ENCODE measurements around the gene GNG13. TPM values are rescaled to one million over a fixed set of nuclear protein-coding genes. Genes with fewer than 3 reads are reported as not detected.

The GNG13 gene
- polyA plus RNA-seq, 2 of the 4 experiments (the other 2 are of a cell fraction), result 0.09 TPM; not detected in 1

DNA sequence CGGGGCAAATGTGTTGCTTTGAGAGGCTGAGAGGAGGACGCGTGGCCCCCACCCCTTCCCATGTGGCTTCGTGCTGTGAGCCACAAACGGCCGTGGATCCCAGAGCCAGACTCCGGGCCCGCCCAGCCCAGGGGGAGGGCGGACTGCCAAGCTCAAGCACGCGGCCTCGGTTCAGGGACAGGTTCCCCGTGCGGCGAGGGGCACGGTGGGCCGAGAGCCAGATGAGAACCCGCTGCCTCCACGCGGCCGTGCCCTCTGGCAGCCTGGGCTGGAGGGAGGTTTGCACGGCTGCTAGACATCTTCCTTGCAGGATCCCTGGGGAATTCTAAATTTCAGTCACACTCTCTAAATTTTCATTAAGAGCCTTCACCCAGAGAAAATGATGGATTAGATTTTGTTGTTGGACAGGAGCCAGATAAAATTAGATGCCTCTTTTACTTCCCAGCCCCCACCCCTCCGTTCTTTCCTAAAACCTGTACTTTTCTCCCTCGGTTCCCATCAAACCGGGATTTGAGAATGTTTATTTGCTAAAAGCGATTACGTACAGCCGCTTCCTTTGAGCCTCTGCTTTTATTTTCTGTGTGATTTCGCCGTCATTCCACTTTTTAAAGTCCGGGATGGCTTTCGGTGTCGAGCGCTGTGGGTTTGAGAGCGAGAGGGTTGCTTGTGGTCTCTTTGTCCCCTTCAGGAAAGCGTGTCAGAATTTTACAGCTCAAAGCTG lies 25.0 kb upstream of the GNG13 start (continued):
- TF ChIP-seq ATOH8 (CRISPR knock-in tag; IDR thresholded peaks at IDR 0.05; ENCODE audit: low read depth), result no peak

- ATAC-seq (no peak), FAIRE-seq (no peak), DNase-seq (ENCODE audit: low read depth in 1 of 2, low spot score in 1 of 2) (no peak)
- CTCF ChIA-PET, result interaction anchor here (0.6 to 1.1 kb wide), 4 partner anchors 10 to 231 kb away, joined by 3 read pairs; no protein-coding TSS in a partner anchor
- H3K4me2 ChIP-seq, result no peak overlapping the region
- TF ChIP-seq, protein P1, sequence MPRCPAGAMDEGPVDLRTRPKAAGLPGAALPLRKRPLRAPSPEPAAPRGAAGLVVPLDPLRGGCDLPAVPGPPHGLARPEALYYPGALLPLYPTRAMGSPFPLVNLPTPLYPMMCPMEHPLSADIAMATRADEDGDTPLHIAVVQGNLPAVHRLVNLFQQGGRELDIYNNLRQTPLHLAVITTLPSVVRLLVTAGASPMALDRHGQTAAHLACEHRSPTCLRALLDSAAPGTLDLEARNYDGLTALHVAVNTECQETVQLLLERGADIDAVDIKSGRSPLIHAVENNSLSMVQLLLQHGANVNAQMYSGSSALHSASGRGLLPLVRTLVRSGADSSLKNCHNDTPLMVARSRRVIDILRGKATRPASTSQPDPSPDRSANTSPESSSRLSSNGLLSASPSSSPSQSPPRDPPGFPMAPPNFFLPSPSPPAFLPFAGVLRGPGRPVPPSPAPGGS (IDR thresholded peaks at IDR 0.05), result no peak
- 81% methylated on average over 19 of the region's 25 CpGs for WGBS (ENCODE audit: missing lambda C conversion rate)
- POLR2A ChIA-PET, result no interaction called here
- H3K27ac ChIP-seq, result no peak overlapping the region
- H3K9me3 ChIP-seq, result no peaks in the 10 kb centered on the region
- H3K4me3 ChIP-seq, result no peak overlapping the region
- no peaks in the 10 kb centered on the region for H3K4me1 ChIP-seq
Observed at GRCh38 chr16:824601-825000, 24.1 kb upstream of the GNG13 start.

GRCh38 chr16:824194-824593 lies 23.7 kb upstream of the GNG13 start:
- TF ChIP-seq HOXB5 (CRISPR knock-in tag; IDR thresholded peaks at IDR 0.05), result no peak
- TF ChIP-seq FOSB (CRISPR knock-in tag; IDR thresholded peaks at IDR 0.05), result no peak
- no peak for TF ChIP-seq CEBPB (IDR thresholded peaks at IDR 0.05)
- TF ChIP-seq ZFP36 (IDR thresholded peaks at IDR 0.05; ENCODE audit: borderline replicate concordance, partially characterized antibody), result no peak
- TF ChIP-seq POLR2AphosphoS2 (conservative IDR thresholded peaks at IDR 0.05; ENCODE audit: low read length), result no peak
- TF ChIP-seq RFX5 (IDR thresholded peaks at IDR 0.05), result no peak
- no peak for TF ChIP-seq RNF2 (IDR thresholded peaks at IDR 0.05; ENCODE audit: borderline replicate concordance, low read depth)
- no peak for TF ChIP-seq ZSCAN20 (CRISPR knock-in tag; IDR thresholded peaks at IDR 0.05)
- no peak for TF ChIP-seq ESRRA (IDR thresholded peaks at IDR 0.05; ENCODE audit: borderline replicate concordance, low read length)
- TF ChIP-seq CHD2 (IDR thresholded peaks at IDR 0.05; ENCODE audit: low read length, partially characterized antibody), result no peak
- TF ChIP-seq, protein P2, sequence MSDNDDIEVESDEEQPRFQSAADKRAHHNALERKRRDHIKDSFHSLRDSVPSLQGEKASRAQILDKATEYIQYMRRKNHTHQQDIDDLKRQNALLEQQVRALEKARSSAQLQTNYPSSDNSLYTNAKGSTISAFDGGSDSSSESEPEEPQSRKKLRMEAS (IDR thresholded peaks at IDR 0.05), result no peak
- no peak for TF ChIP-seq HEYL (CRISPR knock-in tag; IDR thresholded peaks at IDR 0.05)
- no peak for TF ChIP-seq BHLHE40 (IDR thresholded peaks at IDR 0.05; ENCODE audit: low read depth, low read length)
- no peak for TF ChIP-seq SREBF2 (IDR thresholded peaks at IDR 0.05)
- no peak for TF ChIP-seq REST (IDR thresholded peaks at IDR 0.05)
- TF ChIP-seq, protein P3, sequence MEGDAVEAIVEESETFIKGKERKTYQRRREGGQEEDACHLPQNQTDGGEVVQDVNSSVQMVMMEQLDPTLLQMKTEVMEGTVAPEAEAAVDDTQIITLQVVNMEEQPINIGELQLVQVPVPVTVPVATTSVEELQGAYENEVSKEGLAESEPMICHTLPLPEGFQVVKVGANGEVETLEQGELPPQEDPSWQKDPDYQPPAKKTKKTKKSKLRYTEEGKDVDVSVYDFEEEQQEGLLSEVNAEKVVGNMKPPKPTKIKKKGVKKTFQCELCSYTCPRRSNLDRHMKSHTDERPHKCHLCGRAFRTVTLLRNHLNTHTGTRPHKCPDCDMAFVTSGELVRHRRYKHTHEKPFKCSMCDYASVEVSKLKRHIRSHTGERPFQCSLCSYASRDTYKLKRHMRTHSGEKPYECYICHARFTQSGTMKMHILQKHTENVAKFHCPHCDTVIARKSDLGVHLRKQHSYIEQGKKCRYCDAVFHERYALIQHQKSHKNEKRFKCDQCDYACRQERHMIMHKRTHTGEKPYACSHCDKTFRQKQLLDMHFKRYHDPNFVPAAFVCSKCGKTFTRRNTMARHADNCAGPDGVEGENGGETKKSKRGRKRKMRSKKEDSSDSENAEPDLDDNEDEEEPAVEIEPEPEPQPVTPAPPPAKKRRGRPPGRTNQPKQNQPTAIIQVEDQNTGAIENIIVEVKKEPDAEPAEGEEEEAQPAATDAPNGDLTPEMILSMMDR (IDR thresholded peaks at IDR 0.05), result no peak
- TF ChIP-seq KDM1A (IDR thresholded peaks at IDR 0.05; ENCODE audit: low read depth), result no peak
- TF ChIP-seq ATOH8 (CRISPR knock-in tag; IDR thresholded peaks at IDR 0.05; ENCODE audit: low read depth), result no peak
- TF ChIP-seq TFCP2L1 (CRISPR knock-in tag; IDR thresholded peaks at IDR 0.05), result no peak
- FAIRE-seq (no peak), ATAC-seq (no peak), DNase-seq (ENCODE audit: low read depth in 1 of 2, low spot score in 1 of 2) (no peak)
- H3K9me3 ChIP-seq, result no peaks in the 10 kb centered on the region
- no peak overlapping the region for H3K4me3 ChIP-seq
- no peak overlapping the region for H3K4me2 ChIP-seq
- ChIA-PET POLR2A (no interaction called here), CTCF (interaction anchor here (0.8 to 1.1 kb wide), 3 partner anchors 10 to 39 kb away, joined by 3 read pairs; no protein-coding TSS in a partner anchor)
- H3K4me1 ChIP-seq, result no peaks in the 10 kb centered on the region
- 82% methylated on average over 20 of the region's 22 CpGs for WGBS (ENCODE audit: missing lambda C conversion rate)
- no peak overlapping the region for H3K27ac ChIP-seq
